Esophagus squamous epithelium (tissue), 4 donors: ENCODE measurements around the gene ESYT2.

Source experiments
- POLR2A ChIP-seq, 4 donors: fragments of 450-650 bp; IDR thresholded peaks; one replicate each; pipeline ENCODE4 v1.6.1; 2017; ENCODE audit warnings: antibody characterized with exemption in 4 of 4, mild to moderate bottlenecking in 4 of 4, moderate library complexity in 3 of 4
- TF ChIP-seq, protein P1 (sequence below), 6 experiments: fragments of 450-650 bp in 4 of 6; fragments of 200-600 bp in 2 of 6; sonication (generic) in 2 of 6; IDR thresholded peaks; one replicate each; pipeline ENCODE4 v1.5.1; 2016 to 2019; ENCODE audit warnings: antibody characterized with exemption in 6 of 6, mild to moderate bottlenecking in 4 of 6, moderate library complexity in 4 of 6

DNA sequence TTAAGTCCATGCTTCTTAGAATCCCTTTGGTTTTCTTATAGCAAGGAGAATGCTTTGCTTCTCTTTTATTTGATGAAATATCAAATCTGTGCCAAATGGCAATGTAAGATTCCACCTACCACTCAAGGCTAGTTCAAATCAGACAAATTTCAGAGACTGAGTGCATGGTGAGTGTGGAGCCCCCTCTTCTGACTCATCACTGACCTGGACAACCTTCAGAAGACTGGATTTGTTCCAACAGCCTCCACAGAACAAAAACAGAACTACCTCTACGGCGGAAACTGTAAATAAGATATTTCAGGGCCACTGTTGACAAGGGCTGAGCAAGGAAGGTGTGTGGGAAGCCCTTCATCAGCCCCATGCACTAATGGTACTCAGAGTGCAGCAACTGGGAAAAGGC is 145.8 kb downstream of the ESYT2 start:
- no peak for TF ChIP-seq POLR2A (IDR thresholded peaks at IDR 0.05)
- TF ChIP-seq, protein P1, sequence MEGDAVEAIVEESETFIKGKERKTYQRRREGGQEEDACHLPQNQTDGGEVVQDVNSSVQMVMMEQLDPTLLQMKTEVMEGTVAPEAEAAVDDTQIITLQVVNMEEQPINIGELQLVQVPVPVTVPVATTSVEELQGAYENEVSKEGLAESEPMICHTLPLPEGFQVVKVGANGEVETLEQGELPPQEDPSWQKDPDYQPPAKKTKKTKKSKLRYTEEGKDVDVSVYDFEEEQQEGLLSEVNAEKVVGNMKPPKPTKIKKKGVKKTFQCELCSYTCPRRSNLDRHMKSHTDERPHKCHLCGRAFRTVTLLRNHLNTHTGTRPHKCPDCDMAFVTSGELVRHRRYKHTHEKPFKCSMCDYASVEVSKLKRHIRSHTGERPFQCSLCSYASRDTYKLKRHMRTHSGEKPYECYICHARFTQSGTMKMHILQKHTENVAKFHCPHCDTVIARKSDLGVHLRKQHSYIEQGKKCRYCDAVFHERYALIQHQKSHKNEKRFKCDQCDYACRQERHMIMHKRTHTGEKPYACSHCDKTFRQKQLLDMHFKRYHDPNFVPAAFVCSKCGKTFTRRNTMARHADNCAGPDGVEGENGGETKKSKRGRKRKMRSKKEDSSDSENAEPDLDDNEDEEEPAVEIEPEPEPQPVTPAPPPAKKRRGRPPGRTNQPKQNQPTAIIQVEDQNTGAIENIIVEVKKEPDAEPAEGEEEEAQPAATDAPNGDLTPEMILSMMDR (IDR thresholded peaks at IDR 0.05) = no peak
